HG03571 (cell line): Measurements from ENCODE around the gene SYNRG.
"Not testable (repeated sequence)": the region's sequence is repeated elsewhere in the genome, so short reads cannot be mapped to it uniquely, and the experiment has no call there.

ENCODE experiments used
- ATAC-seq: cut with Tn5 transposase; IDR thresholded peaks from one replicate; pipeline ENCODE4 v1.9.1; 2021; ENCODE audit not compliant: unreplicated experiment

The SYNRG gene, protein sequence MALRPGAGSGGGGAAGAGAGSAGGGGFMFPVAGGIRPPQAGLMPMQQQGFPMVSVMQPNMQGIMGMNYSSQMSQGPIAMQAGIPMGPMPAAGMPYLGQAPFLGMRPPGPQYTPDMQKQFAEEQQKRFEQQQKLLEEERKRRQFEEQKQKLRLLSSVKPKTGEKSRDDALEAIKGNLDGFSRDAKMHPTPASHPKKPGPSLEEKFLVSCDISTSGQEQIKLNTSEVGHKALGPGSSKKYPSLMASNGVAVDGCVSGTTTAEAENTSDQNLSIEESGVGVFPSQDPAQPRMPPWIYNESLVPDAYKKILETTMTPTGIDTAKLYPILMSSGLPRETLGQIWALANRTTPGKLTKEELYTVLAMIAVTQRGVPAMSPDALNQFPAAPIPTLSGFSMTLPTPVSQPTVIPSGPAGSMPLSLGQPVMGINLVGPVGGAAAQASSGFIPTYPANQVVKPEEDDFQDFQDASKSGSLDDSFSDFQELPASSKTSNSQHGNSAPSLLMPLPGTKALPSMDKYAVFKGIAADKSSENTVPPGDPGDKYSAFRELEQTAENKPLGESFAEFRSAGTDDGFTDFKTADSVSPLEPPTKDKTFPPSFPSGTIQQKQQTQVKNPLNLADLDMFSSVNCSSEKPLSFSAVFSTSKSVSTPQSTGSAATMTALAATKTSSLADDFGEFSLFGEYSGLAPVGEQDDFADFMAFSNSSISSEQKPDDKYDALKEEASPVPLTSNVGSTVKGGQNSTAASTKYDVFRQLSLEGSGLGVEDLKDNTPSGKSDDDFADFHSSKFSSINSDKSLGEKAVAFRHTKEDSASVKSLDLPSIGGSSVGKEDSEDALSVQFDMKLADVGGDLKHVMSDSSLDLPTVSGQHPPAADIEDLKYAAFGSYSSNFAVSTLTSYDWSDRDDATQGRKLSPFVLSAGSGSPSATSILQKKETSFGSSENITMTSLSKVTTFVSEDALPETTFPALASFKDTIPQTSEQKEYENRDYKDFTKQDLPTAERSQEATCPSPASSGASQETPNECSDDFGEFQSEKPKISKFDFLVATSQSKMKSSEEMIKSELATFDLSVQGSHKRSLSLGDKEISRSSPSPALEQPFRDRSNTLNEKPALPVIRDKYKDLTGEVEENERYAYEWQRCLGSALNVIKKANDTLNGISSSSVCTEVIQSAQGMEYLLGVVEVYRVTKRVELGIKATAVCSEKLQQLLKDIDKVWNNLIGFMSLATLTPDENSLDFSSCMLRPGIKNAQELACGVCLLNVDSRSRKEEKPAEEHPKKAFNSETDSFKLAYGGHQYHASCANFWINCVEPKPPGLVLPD (N-terminal part only)

DNA sequence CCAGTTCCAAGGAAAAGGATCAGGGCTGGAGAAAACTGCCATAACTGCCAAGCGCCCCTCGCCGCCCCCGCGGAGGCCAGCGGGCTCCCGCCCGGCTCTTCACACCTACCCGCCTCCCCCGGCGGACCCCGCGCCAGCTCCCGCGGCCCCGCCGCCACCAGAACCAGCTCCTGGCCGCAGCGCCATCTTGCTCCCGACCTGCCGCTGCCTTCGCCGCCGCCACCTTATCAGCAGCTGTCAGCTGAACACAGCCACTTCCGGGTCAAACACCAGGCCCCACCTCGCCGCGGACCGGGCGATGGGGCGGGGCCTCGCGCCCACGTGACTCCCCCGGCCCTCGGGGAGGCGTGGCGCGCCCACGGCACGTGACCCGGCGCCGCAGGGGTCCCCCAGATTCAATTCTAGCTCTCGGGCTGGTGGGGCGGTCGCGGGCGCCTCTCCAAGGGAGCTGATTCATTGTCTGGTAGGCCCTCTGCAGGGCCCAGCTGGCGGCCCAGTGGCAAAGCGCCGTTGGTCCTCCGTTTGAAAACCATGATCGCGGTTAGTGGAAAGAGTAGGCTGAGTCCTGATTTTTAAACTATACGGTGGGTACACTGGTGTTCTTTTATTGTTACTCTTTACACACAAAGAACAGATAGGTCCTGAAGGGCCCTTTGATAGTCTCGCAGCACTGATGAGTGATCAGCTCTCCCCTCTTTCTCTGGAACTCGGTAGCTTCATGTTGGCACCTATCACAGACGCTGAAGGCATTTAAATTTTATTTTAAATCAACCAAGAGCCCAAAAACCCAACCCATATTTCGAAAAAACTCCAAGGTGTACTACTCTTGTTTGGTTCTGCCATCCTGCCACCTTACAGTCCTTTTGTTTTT lies at the start of gene SYNRG:
Gene SYNRG, minus strand, starts transcription at position 249 of the 871 bp plus-strand sequence. Its CDS starts 63 bp downstream, at position 186.
- peak; percentile 75 for ATAC-seq

DNA sequence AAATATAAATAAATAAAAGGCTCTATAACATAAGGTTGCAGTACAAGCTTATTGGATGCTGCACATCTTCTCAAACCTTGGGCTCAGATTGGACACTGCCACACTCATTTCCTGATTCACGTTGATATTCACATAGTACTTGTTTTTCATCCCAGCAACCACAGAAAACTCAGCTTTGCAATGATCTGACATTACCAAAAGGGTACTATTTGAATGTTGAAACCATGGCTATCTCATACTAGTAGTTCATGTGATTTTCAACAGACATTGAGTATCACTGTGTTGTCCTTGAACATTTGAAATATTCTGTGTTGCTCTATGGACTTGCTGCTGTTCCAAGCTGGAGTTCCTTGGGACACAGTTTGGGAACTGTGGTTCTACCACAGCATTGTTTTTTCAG lies 48.0 kb upstream of the SYNRG start:
- ATAC-seq, result no peak

DNA sequence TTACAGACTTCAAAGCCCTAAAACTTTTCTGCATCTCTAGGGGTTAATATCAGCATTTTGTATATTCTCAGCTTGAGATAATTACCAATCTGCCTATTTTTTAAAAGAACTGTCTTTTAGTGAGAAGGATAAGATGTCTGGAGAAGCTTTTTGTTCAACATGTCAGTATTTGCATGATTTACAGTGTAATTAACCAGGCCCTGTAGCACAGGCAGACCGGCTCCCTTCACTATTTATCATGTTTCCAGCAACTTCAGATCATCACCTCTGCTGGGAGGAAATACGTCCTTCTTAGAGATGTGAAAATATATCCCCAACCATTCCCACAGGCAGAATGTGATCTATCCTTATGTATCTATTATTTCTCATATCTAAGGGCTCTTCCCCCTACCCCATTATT lies 42.6 kb upstream of the SYNRG start:
- ATAC-seq, result no peak

DNA sequence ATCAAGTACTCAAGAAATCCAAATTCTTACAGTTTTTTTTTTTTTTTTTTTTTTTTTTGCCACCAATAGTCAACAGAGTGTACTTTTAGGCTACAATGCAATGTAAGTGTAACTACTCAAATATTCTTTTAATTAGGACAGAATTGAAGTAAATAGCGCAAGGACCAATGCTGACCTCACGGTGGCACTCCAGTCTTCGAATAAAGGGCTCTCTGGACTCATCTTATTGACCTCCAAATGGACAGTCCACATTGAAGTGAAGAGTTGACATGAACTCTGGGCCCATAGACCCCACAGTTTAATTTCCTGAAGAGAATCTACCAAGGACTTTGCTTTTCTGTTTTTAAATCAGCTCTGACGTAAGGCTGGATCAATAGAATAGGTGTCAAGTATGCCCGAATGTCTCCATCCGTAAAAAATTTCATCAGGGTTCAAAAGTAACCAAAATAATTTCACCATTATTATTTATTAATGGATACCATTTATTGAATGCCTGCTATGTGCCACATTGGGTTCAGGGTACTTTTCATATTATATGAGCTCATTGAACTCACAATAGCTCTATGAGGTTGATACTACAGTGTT lies 41.3 kb upstream of the SYNRG start:
- ATAC-seq, result no peak

DNA sequence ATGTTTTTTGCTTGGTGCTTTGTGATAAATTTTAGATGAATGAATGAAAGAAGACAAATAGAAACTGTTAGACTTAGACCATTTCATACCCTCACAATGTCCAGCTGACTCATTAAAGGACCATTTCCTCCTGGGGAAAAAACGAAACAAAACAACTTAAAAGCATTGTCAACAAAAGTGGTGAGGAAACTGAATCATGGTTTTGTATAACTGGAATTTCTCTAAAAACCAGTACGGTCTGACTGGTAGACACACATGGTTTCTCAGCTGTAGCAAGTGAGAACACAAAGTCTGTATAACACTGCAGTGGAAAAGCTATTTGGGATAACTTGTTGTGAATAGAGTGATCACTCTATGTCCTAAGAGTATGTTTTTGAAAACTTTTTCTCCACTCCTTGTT lies 39.3 kb upstream of the SYNRG start:
- no peak for ATAC-seq

DNA sequence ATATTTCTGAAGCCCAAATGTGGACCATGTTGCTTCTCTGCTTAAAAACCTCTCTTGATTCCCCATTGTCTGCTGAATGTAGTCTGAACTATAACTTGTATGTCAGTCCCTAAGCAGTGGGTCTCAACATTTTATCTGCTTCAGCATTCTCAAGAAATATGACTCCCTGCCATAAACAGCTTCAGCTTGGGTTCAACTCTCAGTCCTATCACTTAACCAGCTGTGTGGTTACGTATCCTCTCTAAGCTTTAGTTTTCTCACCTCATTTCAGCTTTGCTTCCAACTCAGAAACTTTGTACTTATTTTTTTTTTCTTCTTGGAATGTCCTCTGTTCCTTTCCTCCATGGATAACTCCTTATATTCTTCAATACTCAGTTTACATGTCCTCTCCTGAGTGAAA lies 38.6 kb upstream of the SYNRG start:
- no peak for ATAC-seq

DNA sequence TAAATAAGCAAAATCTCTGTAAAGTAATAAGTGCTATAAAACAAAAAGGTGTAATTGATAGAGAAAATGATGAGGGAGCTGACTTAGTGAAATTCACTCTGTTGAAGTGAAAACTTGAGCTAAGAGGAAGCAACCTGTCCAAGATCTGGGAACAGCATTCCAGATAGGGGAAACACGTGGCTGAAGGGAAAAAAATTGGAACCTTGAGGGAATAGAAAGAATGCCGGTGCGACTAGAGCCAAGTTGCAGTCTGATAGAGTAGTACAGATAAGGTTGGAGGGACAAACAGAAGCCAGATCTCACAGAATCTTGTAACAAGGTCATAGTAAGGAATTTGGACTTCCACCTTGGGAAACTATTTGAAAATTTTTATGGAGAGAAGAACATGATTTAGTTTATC lies 34.7 kb upstream of the SYNRG start:
- ATAC-seq, result no peak

DNA sequence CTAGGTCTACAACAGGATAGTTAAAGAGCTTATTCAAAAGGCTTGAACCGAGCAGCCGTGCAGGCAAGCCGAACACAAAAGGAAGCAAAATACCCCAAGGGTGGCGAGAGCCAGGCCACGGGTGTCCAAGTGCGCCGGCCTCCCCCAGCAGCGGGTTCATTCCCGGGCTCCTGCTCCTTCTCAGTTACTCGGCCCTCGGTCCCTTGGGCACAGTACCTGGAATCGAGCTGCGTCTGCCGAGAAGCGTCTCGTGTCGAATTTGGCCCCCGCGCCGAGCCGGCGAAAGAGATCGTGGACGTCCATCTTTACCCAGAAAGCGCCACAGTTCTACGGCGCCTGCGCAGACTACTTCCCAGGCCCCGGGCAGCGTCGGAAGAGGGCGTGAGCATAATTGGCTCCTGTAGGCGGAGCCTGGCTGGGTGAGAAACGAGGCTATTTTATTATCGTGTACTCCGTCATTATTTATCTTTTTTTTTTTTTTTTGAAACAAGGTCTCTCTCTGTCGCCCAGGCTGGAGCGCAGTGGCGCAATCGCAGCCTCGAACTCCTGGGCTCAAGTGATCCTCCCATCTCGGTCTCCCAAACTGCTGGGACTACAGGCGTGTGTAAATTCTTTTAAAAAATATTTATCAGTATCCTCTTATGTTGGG lies 34.0 kb upstream of the SYNRG start, which contains the start of gene DDX52:
Gene DDX52, minus strand, starts transcription at position 329 of the 649 bp plus-strand sequence. Its CDS starts 26 bp downstream, at position 303.
- peak; percentile 85 for ATAC-seq

DNA sequence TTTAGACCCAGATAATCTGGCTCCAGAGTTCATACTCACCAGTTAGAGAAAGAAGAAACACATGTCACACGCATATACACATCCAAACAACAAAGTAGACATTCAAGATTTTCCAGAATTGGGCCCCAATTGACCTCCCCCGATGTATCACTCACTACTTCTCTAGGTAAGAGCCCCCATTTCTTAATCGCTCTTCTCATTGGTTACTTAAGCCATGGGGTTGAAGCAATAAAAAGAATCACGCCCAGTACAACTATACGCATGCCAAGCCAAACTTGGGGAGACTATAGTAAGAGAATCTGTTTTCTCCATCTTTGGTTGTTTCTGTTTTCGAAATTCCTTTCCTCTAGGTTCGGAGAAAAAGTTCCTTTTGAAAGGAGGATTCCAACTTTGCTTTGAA lies 33.5 kb upstream of the SYNRG start:
- ATAC-seq, result no peak

DNA sequence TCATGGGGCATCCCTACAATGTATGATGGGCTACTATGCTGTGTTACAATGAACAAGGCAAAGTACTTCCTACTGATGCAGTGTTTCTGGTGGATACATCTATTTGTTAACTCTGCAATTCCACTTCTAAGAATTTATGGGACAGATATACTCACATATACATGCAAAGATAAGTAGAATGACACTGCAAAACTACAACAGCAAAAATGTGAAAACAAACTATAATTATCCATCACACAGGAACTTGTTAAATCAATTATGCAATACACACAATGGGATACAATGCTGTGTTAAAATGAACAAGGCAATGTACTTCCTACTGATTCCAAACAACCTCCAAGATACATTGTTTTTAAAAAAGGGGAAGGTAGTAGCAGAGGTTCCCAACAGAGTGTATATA lies 30.8 kb upstream of the SYNRG start:
- no peak for ATAC-seq

DNA sequence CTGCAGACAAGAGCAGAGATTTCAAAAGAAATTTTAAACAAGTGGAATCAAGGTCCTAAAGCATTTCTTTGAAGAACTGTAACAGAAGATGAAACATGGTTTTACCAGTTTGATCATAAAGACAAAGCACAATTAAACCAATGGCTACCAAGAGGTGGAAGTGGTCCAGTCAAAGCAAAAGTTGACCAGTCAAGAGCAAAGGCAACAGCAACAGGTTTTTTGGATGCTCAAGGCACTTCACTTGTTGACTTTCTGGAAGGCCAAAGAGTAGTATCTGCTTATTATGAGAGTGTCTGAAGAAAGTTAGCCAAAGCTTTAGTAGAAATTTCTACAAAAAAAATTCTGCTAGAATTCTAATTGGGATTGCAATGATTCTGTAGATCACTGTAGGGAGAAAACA lies 28.7 kb upstream of the SYNRG start:
- no peak for ATAC-seq

DNA sequence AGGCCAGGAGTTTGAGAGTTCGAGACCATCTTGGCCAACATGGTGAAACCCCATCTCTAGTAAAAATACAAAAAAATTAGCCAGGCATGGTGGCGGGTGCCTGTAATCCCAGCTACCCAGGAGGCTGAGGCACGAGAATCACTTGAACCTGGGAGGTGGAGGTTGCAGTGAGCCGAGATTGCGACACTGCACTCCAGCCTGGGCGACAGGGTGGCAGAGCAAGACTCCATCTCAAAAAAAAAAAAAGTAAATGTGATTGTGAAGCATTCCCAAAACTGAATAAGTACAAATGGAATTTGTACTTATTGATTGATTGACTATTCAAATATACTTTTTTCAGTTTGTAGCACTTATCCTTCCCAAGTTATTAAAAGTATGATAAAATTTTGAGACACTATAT lies 7.2 kb upstream of the SYNRG start:
- not testable (repeated sequence) for ATAC-seq

DNA sequence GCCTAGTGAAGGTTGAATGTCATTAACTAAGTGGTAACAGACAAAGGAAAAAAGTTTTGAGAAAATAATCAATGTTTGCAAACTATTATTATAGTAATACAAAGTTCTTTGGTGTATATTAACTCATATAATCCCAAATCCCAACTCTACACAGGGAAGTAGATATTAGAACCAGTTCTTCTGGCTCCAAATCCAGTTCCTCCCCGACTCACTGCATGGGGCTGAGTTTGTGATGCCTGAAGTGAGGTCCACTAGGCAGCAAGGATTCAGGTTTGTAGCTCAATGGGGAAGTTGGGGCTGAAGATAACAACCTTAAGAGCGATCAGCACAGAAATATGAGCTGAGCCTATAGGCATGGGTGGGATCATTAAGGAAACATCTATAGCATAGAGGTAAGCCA lies 5.6 kb upstream of the SYNRG start:
- ATAC-seq, result no peak

DNA sequence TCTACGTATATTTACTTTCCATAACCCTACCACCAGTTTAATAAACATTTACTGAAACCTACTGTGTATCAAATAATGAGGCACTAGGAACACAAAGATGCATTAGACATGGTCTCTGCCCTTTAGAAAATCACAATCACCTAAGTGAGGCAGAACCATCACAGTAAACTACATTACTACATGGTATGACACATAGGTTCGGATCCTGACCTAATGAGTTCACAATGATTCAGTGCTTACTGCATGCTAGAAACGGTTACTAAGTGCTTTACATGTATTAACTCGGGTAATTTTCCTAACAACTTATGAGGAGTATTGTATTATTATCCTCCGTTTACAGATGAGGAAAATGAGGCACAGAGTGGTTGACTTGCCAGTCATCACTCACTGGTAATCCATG lies 5.2 kb upstream of the SYNRG start:
- no peak for ATAC-seq

DNA sequence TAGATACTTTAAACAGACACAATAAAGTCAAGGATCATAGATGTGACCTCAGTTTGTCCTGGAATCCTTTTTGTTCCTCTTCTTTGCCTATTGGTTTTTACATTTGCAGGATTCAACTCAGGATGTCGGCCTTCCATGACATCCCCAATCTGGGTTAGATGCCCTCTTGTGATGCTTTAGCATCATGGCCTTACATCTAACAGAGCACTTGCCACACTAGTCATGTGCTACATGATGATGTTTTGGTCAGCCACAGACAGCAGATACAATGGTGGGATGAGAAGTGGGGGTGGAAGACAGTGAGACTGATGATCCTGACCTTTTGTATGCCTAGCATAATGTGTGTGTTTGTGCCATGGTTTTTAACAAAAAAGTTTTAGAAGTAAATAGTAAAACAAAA lies 1.8 kb upstream of the SYNRG start:
- ATAC-seq, result no peak

DNA sequence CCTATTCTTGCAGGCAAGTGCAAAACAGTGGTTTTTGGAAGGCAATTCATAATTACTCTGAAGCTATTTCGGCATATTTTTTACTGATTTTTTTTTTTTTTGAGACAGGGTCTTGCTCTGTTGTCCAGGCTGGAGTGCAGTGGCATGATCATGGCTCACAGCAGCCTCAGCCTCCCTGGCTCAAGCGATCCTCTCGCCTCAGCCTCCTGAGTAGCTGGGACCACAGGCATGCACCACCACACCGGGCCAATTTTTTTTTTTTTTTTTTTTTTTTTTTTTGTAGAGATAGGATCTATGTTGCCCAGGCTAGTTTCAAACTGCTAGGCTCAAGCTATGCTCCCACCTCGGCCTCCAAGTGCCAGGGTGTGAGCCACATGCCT lies 813 bp upstream of the SYNRG start:
- ATAC-seq, result not testable (repeated sequence)

DNA sequence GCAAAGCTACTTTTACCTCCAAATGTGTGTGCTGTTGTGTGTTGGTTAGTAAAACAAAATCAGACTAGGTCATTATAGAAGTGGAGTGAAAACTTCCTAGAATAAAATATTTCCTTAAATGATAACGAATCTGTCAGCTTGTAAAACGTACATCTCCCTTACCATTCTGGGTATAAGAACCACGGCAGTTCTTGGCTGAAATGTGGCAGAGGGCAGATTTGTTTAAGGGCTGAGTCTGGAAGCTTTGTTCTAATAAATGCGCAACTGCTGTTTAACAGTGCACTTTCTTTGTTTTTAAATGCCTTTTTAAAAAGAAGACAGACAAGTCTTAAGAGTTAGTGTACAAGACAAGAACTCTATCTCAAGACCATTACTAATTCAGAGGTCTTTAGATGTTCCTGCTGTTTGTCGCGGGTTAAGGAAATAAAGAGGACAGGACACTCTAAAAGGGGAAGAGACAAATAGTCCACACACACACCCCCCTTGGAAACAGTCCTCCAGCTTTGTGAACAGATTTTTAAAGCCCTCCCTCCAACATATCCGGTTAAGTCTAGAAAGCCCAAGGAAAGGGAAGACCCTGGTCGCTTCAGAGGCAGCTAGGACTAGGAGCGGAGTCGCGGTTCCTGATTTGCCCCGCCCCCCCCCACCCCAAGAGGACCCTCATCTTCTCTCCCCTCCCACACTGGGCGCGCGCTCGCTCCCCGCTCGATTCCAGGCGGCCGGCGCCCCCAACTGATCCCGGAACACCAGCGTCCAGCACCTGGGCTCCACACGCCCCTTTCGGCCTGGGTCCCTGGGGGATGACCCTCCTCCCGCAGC lies 658 bp downstream of the SYNRG start:
- no peak for ATAC-seq

DNA sequence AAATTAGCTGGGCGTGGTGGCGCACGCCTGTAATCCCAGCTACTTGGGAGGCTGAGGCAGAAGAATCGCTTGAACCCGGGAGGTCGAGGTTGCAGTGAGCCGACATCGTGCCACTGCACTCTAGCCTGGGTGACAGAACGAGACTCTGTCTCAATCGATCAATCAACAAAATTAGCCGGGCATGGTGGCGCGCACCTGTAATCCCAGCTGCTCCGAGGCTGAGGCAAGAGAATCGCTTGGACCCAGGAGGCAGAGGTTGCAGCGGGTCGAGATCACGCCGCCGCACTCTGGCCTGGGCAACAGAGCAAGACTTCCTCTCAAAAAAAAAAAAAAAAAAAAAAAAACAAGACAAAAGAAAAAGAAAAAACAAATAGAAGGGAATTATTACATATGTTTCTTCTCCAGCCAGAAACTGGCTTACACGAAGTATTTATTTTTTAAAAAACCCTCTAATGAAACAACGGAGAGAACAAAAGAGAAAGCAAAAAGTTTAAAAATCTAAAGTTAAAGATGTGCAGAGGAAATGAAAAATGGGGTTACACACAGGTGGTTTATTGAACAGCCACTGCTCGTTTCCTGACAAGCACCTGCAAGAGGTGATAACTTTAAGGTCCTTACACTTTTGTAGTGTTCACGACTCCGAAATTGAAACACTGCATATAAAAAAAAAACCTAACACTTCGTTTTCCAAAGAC lies 1.4 kb downstream of the SYNRG start:
- ATAC-seq, result no peak
